Activated CD4-positive, alpha-beta T cell treated with anti-CD3 and anti-CD28 coated beads, Interleukin-2, amount 50 U/mL, for 24 hours (primary cell): ENCODE measurements around the gene BARD1.
A peak's percentile ranks its signal among the peaks of the same experiment; 100 is the strongest.
"Not testable (repeated sequence)": the region's sequence is repeated elsewhere in the genome, so short reads cannot be mapped to it uniquely, and the experiment has no call there.

ENCODE experiments used
- DNase-seq, 2 donors: peaks; one replicate each; pipeline ENCODE4 v3.0.0-alpha.2; 2020; ENCODE audit warnings: low read depth in 1 of 2, low spot score in 1 of 2

BARD1 gene

GRCh38 chr2:214808981-214809750, at the start of gene BARD1:
Gene BARD1, minus strand, starts transcription at chr2:214809683. Its CDS starts 114 bp downstream, at chr2:214809569.
- peak in 1 of 2 donors; percentile 33 for DNase-seq

- no peak for DNase-seq
Measured at GRCh38 chr2:214856137-214856536, 46.7 kb upstream of the BARD1 start.

GRCh38 chr2:214853906-214854305, 44.4 kb upstream of the BARD1 start:
- no peak for DNase-seq

- no peak for DNase-seq
Measured at GRCh38 chr2:214843823-214844222, 34.3 kb upstream of the BARD1 start.

- no peak for DNase-seq
Measured at GRCh38 chr2:214839464-214839863, 30.0 kb upstream of the BARD1 start.

GRCh38 chr2:214837466-214837865, 28.0 kb upstream of the BARD1 start:
- no peak for DNase-seq

- DNase-seq, result no peak
Measured at GRCh38 chr2:214836568-214836967, 27.1 kb upstream of the BARD1 start.

GRCh38 chr2:214830794-214831346, 21.4 kb upstream of the BARD1 start:
- no peak for DNase-seq

GRCh38 chr2:214816008-214816533, 6.6 kb upstream of the BARD1 start:
- DNase-seq, result no peak

GRCh38 chr2:214810671-214811070, 1.2 kb upstream of the BARD1 start:
- no peak for DNase-seq

- DNase-seq, result peak; percentile 97 to 99
Measured at GRCh38 chr2:214809751-214810564, 475 bp upstream of the BARD1 start.

GRCh38 chr2:214807653-214808052, 1.8 kb downstream of the BARD1 start:
- no peak for DNase-seq

- DNase-seq, result no peak
Measured at GRCh38 chr2:214801768-214802397, 7.6 kb downstream of the BARD1 start.

GRCh38 chr2:214801068-214801467, 8.4 kb downstream of the BARD1 start:
- no peak for DNase-seq

- DNase-seq, result no peak
Measured at GRCh38 chr2:214800180-214800579, 9.3 kb downstream of the BARD1 start.

- DNase-seq, result no peak
Measured at GRCh38 chr2:214796911-214797310, 12.6 kb downstream of the BARD1 start.

GRCh38 chr2:214783181-214783580, 26.3 kb downstream of the BARD1 start:
- not testable (repeated sequence) for DNase-seq

GRCh38 chr2:214782671-214783070, 26.8 kb downstream of the BARD1 start:
- no peak for DNase-seq

GRCh38 chr2:214781226-214781625, 28.3 kb downstream of the BARD1 start:
- DNase-seq, result no peak

- no peak for DNase-seq
Measured at GRCh38 chr2:214775971-214776370, 33.5 kb downstream of the BARD1 start.

GRCh38 chr2:214774108-214774507, 35.4 kb downstream of the BARD1 start:
- no peak for DNase-seq
